ENCODE results near the gene PLPPR3. TPM values are rescaled to one million over a fixed set of nuclear protein-coding genes. Genes with fewer than 3 reads are reported as not detected.

PLPPR3 gene
- total RNA-seq, 4 donors from 2014 or later: not detected

GRCh38 chr19:840519-841206 lies 18.9 kb upstream of the PLPPR3 start, which contains the start of gene PRTN3:
Gene PRTN3, plus strand, starts transcription at chr19:840999. Its CDS starts 10 bp downstream, at chr19:841009.
- Histone ChIP-seq H3K27ac (no peak within 1 kb of the TSS), H3K27me3 (peaks cover 0 to 14% of the 10 kb centered on the region in 2 donors), H3K4me1 (peaks cover 0 to 11% (median 6%) of the 10 kb centered on the region in 4 donors), H3K36me3 (no peaks in the 10 kb centered on the region), H3K9me3 (no peaks in the 10 kb centered on the region), H3K4me3 (no peak within 1 kb of the TSS)
- TF ChIP-seq POLR2A (IDR thresholded peaks at IDR 0.05) (no peak), CTCF (IDR thresholded peaks at IDR 0.05) (no peak)
- DNase-seq: peak in 1 of 3 donors; percentile 37

- Histone ChIP-seq H3K27ac (no peak overlapping the region), H3K4me3 (no peak overlapping the region), H3K27me3 (peaks cover 0 to 9% of the 10 kb centered on the region in 2 donors), H3K9me3 (no peaks in the 10 kb centered on the region), H3K36me3 (no peaks in the 10 kb centered on the region), H3K4me1 (no peaks in the 10 kb centered on the region)
- TF ChIP-seq CTCF (IDR thresholded peaks at IDR 0.05) (no peak), POLR2A (IDR thresholded peaks at IDR 0.05) (no peak)
- peak in 1 of 3 donors; percentile 51 for DNase-seq
Observed at GRCh38 chr19:835210-835810, 13.6 kb upstream of the PLPPR3 start.

GRCh38 chr19:834216-834615 lies 12.5 kb upstream of the PLPPR3 start:
- DNase-seq: no peak
- H3K4me3 ChIP-seq: no peak overlapping the region
- no peaks in the 10 kb centered on the region for H3K9me3 ChIP-seq
- no peak for TF ChIP-seq POLR2A (IDR thresholded peaks at IDR 0.05)
- TF ChIP-seq CTCF (IDR thresholded peaks at IDR 0.05): no peak
- no peaks in the 10 kb centered on the region for H3K4me1 ChIP-seq
- H3K36me3 ChIP-seq: no peaks in the 10 kb centered on the region
- H3K27ac ChIP-seq: no peak overlapping the region
- H3K27me3 ChIP-seq: peaks cover 0 to 9% of the 10 kb centered on the region in 2 donors

GRCh38 chr19:831407-832369 lies 9.9 kb upstream of the PLPPR3 start:
- no peaks in the 10 kb centered on the region for H3K9me3 ChIP-seq
- no peaks in the 10 kb centered on the region for H3K36me3 ChIP-seq
- H3K27ac ChIP-seq: no peak overlapping the region
- TF ChIP-seq CTCF (IDR thresholded peaks at IDR 0.05): no peak
- TF ChIP-seq POLR2A (IDR thresholded peaks at IDR 0.05): no peak
- H3K4me1 ChIP-seq: no peaks in the 10 kb centered on the region
- peaks cover 0 to 9% of the 10 kb centered on the region in 2 donors for H3K27me3 ChIP-seq
- no peak for DNase-seq
- no peak overlapping the region for H3K4me3 ChIP-seq

- TF ChIP-seq POLR2A (IDR thresholded peaks at IDR 0.05) (no peak), CTCF (IDR thresholded peaks at IDR 0.05) (no peak)
Observed at GRCh38 chr19:829129-829758, 7.5 kb upstream of the PLPPR3 start.

More at GRCh38 chr19:829129-829758, 7.5 kb upstream of the PLPPR3 start:
- Histone ChIP-seq H3K27me3 (peaks cover 0 to 9% of the 10 kb centered on the region in 2 donors), H3K4me1 (no peaks in the 10 kb centered on the region), H3K9me3 (no peaks in the 10 kb centered on the region), H3K4me3 (no peak overlapping the region), H3K27ac (no peak overlapping the region), H3K36me3 (no peaks in the 10 kb centered on the region)
- no peak for DNase-seq

All from Peyer's patch (tissue), 4 donors.